Smooth muscle cell of trachea (primary cell): ENCODE results near the gene GALNT14. TPM values are rescaled to one million over a fixed set of nuclear protein-coding genes. Genes with fewer than 3 reads are reported as not detected.

ENCODE experiments used
- total RNA-seq: library from RNA; depleted of rRNA; stranded (reverse); fragments of >200 nt; gene quantifications from 2 replicates; pipeline ENCODE4 v1.2.1, GENCODE V29; 2014

GALNT14 gene, protein sequence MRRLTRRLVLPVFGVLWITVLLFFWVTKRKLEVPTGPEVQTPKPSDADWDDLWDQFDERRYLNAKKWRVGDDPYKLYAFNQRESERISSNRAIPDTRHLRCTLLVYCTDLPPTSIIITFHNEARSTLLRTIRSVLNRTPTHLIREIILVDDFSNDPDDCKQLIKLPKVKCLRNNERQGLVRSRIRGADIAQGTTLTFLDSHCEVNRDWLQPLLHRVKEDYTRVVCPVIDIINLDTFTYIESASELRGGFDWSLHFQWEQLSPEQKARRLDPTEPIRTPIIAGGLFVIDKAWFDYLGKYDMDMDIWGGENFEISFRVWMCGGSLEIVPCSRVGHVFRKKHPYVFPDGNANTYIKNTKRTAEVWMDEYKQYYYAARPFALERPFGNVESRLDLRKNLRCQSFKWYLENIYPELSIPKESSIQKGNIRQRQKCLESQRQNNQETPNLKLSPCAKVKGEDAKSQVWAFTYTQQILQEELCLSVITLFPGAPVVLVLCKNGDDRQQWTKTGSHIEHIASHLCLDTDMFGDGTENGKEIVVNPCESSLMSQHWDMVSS
- total RNA-seq, result 0.66 and 1.7 TPM in 2 replicates

DNA sequence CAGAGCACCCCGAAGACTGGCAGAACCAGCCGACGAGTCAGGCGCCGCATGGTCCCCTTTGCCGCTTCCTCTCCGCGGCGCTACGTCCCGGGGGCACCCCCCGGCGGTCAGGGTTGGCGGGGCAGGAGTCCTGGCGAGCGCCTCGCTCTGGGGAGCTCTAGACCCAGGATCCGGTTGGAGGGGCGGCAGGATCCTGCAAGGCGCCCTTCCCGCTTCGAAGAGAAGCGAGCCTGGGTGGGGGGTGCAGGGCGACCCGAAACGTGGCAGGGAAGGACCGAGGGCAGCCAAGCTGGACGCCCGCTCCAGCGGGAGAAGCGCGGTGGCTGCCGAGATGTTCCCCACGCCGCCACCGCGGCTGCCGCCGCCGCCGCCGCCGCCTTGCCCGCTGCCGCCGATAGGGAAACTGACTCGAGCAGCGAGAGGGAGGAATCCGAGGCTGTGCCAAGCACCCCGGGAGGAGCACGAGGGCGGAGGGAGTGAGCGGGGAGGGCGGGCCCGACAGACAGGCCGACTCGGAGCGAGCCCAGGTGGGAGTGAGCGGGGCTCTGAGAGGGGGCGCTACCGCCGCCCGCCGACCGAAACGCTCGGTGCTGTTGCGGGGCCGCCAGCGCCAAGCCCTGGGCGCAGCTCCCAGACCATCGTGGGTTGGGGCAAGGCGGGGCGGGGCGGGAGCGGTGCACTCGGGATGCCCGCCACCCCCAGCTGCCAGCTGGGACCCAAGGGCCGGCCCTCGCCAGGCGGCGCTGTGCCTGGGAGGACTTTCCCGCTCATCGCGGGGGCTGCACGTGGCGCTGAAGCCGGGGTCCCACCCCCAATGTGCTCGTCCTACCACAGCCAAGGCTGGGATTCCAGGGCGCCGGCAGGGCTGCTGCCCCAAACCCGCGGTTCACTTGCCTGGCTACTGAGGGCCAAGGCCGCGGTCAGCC lies at the start of gene GALNT14:
TSS of gene GALNT14 (minus strand) at position 404 of the 926 bp plus-strand sequence. CDS start at position 50, 354 bp downstream.

Other genes with a start within 250 kb of the GALNT14 start
- gene CAPN14, start 79.1 kb upstream of the GALNT14 start, total RNA-seq, result 0.33 and 0.58 TPM in 2 replicates
- 33.0 and 34.6 TPM in 2 replicates for gene EHD3, start 95.7 kb upstream of the GALNT14 start, total RNA-seq